HepG2 (cell line): ENCODE measurements around the gene ELANE. TPM values are rescaled to one million over a fixed set of nuclear protein-coding genes. Genes with fewer than 3 reads are reported as not detected.
A peak's percentile ranks its signal among the peaks of the same experiment; 100 is the strongest.

Experiments used
- CSRNP1 ChIP-seq: sonication (generic); formaldehyde crosslinking; IDR thresholded peaks from 2 replicates; pipeline ENCODE4 v1.8.1; 2023; ENCODE audit warnings: mild to moderate bottlenecking, missing genetic modification reagents
- EEA1 ChIP-seq: sonication (generic); formaldehyde crosslinking; IDR thresholded peaks from 2 replicates; pipeline ENCODE4 v1.5.1; 2020; ENCODE audit warnings: mild to moderate bottlenecking, missing genetic modification reagents, borderline replicate concordance
- ELF4 ChIP-seq: sonication (generic); formaldehyde crosslinking; IDR thresholded peaks from 2 replicates; pipeline ENCODE4 v1.5.0; 2020; ENCODE audit warnings: missing genetic modification reagents, mild to moderate bottlenecking, moderate library complexity, borderline replicate concordance
- EZH2 ChIP-seq: conservative IDR thresholded peaks from 2 replicates; pipeline ENCODE4 v1.6.1; 2012; ENCODE audit warnings: mild to moderate bottlenecking, low read depth, low read length, moderate library complexity
- GABPB1 ChIP-seq: IDR thresholded peaks from 2 replicates; pipeline ENCODE4 v1.6.1; 2016; ENCODE audit warnings: mild to moderate bottlenecking, missing genetic modification reagents, moderate library complexity, missing compliant biosample characterization
- KDM1A ChIP-seq: IDR thresholded peaks from 2 replicates; pipeline ENCODE4 v1.6.1; 2016; ENCODE audit warnings: missing compliant biosample characterization
- MTF2 ChIP-seq: sonication (generic); formaldehyde crosslinking; IDR thresholded peaks from 2 replicates; pipeline ENCODE4 v1.5.0; 2020; ENCODE audit warnings: missing genetic modification reagents, borderline replicate concordance
- PATZ1 ChIP-seq: sonication (generic); formaldehyde crosslinking; IDR thresholded peaks from 2 replicates; pipeline ENCODE4 v1.4.0; 2020; ENCODE audit warnings: missing genetic modification reagents
- TAF15 ChIP-seq: fragments of 200-400 bp; formaldehyde crosslinking; IDR thresholded peaks from one replicate; pipeline ENCODE4 v1.6.1; 2018; ENCODE audit warnings: mild to moderate bottlenecking, low read depth, low read length; ENCODE audit not compliant: poor library complexity, severe bottlenecking
- THAP9 ChIP-seq: sonication (generic); formaldehyde crosslinking; IDR thresholded peaks from 2 replicates; pipeline ENCODE4; 2020; ENCODE audit warnings: missing genetic modification reagents, mild to moderate bottlenecking, borderline replicate concordance
- UBTF ChIP-seq: sonication (generic); formaldehyde crosslinking; IDR thresholded peaks from 2 replicates; pipeline ENCODE4 v1.4.0; 2020; ENCODE audit warnings: mild to moderate bottlenecking, missing genetic modification reagents
- ZMYM3 ChIP-seq: sonication (generic); formaldehyde crosslinking; IDR thresholded peaks from 2 replicates; pipeline ENCODE4 v1.5.1; 2020; ENCODE audit warnings: mild to moderate bottlenecking, missing genetic modification reagents
- ZMYM4 ChIP-seq: sonication (generic); formaldehyde crosslinking; IDR thresholded peaks from 2 replicates; pipeline ENCODE4 v1.8.1; 2023; ENCODE audit warnings: mild to moderate bottlenecking, missing genetic modification reagents
- ZNF451 ChIP-seq: sonication (generic); formaldehyde crosslinking; IDR thresholded peaks from 2 replicates; pipeline ENCODE4 v1.5.0; 2020; ENCODE audit warnings: mild to moderate bottlenecking, missing genetic modification reagents
- ZNF503 ChIP-seq: sonication (generic); formaldehyde crosslinking; IDR thresholded peaks from 2 replicates; pipeline ENCODE4 v1.4.0; 2020; ENCODE audit warnings: missing genetic modification reagents
- polyA plus RNA-seq, 8 experiments: library from polyadenylated mRNA; depleted of rRNA in 3 of 8; stranded (reverse) in 7 of 8; unstranded in 1 of 8; fragments of >200 nt; fragmentation: Illumina TruSeq in 4 of 8; extraction: Trizol in 4 of 8; gene quantifications; 2 replicates each; pipeline versions ENCODE4 v1.2.1 to v1.2.3, GENCODE V29; 2011 to 2016; ENCODE audit warnings: low read depth in 4 of 8, missing spikeins in 1 of 8, mixed read lengths in 1 of 8; ENCODE audit not compliant: insufficient read depth in 1 of 8
- total RNA-seq, 5 experiments: library from RNA; depleted of rRNA; stranded (reverse); fragments of >200 nt; fragmentation: Illumina TruSeq; extraction: Trizol; gene quantifications; 2 replicates each; pipeline ENCODE4 v1.2.3, GENCODE V29; 2016; ENCODE audit warnings: low read depth in 1 of 5

ELANE gene
- total and polyA plus RNA-seq, 2 of the 13 experiments (the other 11 are each of a cell fraction or from before 2014, with no cell fraction given): not detected

- TF ChIP-seq UBTF (CRISPR knock-in tag) (peak; percentile 13; the same call in 1 of the 2 replicates), ZMYM4 (CRISPR knock-in tag) (no peak), CSRNP1 (no peak), ZNF451 (no peak), TAF15 (no peak), PATZ1 (CRISPR knock-in tag) (peak; percentile 46; the same call in 1 of the 2 replicates), MTF2 (CRISPR knock-in tag) (no peak), GABPB1 (CRISPR knock-in tag) (peak; percentile 24; the same call in 1 of the 2 replicates), THAP9 (0 out of 2 replicates have a peak, but pooled peaks have one; percentile 15), EEA1 (CRISPR knock-in tag) (no peak), ZNF503 (CRISPR knock-in tag) (no peak), ELF4 (no peak), KDM1A (0 out of 2 replicates have a peak, but pooled peaks have one; percentile 50), ZMYM3 (CRISPR knock-in tag) (peak; percentile 76), EZH2 (peak; percentile 82)
These were observed 20.4 kb upstream of the ELANE start (continued) for GRCh38 chr19:831407-832369.
